ENCODE results near the gene MRPL21.

MRPL21 gene

DNA sequence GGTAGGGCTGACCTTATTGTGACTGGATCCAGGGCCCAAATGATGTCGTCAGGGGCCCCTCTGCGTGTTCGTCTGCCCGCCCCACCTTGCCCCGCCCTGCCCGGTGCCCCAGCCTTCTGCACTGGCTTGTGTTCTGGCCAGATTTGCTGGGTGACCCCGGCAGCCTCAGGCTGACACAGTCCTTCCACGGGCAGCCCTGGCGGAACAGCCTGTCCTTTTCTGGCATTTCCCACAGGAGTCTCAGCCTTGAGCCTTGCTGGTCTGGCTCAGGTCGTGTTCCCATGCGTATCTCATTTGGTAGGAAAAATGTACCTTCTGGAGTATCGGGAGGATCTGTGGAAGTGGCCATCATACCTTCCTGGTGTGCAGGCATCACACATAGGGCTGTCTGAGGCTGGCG lies 31.0 kb upstream of the MRPL21 start:
- no peak for DNase-seq (ENCODE audit: low read depth)
- TF ChIP-seq, protein P1, sequence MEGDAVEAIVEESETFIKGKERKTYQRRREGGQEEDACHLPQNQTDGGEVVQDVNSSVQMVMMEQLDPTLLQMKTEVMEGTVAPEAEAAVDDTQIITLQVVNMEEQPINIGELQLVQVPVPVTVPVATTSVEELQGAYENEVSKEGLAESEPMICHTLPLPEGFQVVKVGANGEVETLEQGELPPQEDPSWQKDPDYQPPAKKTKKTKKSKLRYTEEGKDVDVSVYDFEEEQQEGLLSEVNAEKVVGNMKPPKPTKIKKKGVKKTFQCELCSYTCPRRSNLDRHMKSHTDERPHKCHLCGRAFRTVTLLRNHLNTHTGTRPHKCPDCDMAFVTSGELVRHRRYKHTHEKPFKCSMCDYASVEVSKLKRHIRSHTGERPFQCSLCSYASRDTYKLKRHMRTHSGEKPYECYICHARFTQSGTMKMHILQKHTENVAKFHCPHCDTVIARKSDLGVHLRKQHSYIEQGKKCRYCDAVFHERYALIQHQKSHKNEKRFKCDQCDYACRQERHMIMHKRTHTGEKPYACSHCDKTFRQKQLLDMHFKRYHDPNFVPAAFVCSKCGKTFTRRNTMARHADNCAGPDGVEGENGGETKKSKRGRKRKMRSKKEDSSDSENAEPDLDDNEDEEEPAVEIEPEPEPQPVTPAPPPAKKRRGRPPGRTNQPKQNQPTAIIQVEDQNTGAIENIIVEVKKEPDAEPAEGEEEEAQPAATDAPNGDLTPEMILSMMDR (IDR thresholded peaks at IDR 0.05; ENCODE audit: low read length, missing control alignments): no peak

DNA sequence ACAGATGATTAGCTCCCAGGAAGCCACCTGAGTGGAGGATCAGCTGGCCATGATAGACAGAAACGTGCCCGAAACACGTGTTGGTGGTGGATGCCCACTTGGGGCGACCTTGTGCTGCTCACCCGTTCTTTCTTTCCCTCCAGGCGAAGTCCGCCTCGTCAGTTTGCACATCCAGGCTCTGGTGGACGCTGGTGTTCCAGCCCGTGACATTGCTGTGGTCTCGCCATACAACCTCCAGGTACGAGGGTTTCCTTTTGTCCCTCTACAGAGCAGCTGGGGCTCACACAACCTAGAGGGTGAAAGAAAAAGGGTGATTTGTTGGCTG lies 30.7 kb upstream of the MRPL21 start:
- no peak for DNase-seq (ENCODE audit: low read depth)
- H3K4me3 ChIP-seq (replicated peaks; ENCODE audit: low read depth, low read length): no peak overlapping the region
- TF ChIP-seq, protein P1 (IDR thresholded peaks at IDR 0.05; ENCODE audit: low read length, missing control alignments): no peak

More for the DNA sequence above, 31.0 kb upstream of the MRPL21 start:
- no peak overlapping the region for H3K4me3 ChIP-seq (replicated peaks; ENCODE audit: low read depth, low read length)

DNA sequence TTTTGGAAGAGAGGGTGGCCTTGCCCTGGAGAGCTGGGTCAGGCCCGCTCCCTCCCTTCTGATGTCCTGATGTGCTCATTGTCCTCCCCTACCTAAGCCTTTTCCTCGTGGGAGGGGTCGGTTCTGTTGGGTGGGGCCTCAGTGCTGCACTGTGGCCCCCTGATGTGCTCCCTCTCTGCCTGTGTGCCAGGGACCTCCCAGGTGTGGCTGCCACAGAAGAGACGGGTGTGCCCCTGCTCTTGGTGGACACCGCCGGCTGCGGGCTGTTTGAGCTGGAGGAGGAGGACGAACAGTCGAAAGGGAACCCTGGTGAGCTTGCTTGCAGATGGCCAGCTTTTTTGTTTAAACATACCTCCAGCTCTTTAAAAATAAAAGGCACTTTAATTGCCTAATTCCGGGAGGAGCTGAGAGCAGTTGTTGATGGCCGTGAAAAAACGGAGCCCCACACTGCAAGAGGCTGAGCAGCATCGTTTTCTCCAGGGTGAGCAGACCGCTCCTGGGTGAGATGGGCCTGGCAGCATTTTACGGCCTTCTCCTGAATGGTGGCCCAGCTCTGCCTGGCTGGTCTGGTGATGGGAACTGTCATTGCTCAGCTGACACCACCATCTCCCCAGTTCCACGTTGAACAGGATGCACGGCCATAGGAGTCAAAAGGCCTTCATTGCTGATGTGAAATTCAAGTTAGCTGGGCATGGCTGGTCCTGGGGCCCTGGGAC lies 30.1 kb upstream of the MRPL21 start:
- no peak overlapping the region for H3K4me3 ChIP-seq (replicated peaks; ENCODE audit: low read depth, low read length)
- TF ChIP-seq, protein P1 (IDR thresholded peaks at IDR 0.05; ENCODE audit: low read length, missing control alignments): no peak
- no peak for DNase-seq (ENCODE audit: low read depth)

DNA sequence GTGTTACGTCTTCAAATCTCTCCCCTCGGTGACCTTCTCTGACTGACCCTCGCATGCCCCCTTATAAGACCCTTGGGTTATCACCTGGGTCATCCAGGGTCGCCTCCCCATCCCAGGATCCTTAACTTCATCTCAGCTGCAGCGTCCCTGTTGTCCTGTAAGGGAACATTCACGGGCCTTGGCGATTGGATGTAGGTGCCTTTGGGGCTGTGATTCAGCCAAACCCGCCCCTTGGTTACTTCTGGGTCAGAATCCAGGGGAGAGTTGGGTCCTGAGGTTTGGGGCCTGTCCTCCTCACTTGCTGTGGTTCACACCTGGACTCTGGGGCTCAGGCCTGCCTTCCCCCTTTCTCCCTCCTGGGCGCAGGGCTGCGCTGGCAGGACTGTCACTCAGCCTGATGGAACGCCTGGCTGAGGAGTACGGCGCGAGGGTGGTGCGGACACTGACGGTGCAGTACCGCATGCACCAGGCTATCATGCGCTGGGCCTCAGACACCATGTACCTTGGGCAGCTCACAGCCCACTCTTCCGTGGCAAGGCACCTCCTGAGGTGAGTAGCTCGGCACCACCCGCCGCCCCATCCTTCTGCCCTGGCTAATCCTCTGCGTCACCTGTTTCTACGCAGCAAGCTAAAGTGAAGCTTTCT lies 29.4 kb upstream of the MRPL21 start:
- TF ChIP-seq, protein P1 (IDR thresholded peaks at IDR 0.05; ENCODE audit: low read length, missing control alignments): no peak
- H3K4me3 ChIP-seq (replicated peaks; ENCODE audit: low read depth, low read length): no peak overlapping the region
- no peak for DNase-seq (ENCODE audit: low read depth)

DNA sequence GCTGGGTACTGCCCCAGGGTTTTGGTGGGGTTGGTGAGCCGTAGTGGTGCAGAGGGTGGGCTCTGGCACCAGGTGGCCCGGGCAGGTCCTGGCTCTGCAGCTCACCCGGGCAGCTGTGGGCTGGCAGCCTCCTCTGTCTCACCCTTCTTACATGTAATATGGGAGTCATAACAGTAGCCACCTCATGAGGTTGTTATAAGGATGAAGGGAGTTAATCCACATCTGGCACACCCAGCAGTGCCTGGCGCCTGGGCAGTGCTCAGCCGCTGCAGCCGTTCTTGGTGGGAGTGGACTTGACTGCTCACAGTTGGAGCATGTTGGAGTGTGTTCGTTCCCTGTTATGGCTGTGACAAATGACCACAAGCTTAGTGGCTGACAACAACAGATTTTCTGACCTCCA lies 28.7 kb upstream of the MRPL21 start:
- no peak for DNase-seq (ENCODE audit: low read depth)
- TF ChIP-seq, protein P1 (IDR thresholded peaks at IDR 0.05; ENCODE audit: low read length, missing control alignments): no peak
- no peak overlapping the region for H3K4me3 ChIP-seq (replicated peaks; ENCODE audit: low read depth, low read length)

DNA sequence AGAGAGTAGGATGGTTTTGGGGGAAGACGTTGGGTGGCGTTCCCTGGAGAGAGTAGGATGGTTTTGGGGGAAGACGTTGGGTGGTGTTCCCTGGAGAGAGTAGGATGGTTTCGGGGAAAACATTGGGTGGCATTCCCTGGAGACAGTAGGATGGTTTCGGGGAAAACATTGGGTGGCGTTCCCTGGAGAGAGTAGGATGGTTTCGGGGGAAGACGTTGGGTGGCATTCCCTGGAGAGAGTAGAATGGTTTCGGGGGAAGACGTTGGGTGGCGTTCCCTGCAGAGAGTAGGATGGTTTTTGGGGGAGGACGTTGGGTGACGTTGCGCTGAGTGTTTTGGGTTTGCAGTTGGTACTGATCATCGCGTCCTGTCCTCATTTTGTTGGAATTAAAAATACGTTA lies 28.3 kb upstream of the MRPL21 start:
- no peak for DNase-seq (ENCODE audit: low read depth)
- no peak overlapping the region for H3K4me3 ChIP-seq (replicated peaks; ENCODE audit: low read depth, low read length)
- TF ChIP-seq, protein P1 (IDR thresholded peaks at IDR 0.05; ENCODE audit: low read length, missing control alignments): no peak

Data from fibroblast of pulmonary artery (primary cell).